ENCODE measurements around the gene ADPRM. TPM values are rescaled to one million over a fixed set of nuclear protein-coding genes. Genes with fewer than 3 reads are reported as not detected.

The ADPRM gene
- total RNA-seq, 1 donor from 2014 or later: 7.9 TPM

DNA sequence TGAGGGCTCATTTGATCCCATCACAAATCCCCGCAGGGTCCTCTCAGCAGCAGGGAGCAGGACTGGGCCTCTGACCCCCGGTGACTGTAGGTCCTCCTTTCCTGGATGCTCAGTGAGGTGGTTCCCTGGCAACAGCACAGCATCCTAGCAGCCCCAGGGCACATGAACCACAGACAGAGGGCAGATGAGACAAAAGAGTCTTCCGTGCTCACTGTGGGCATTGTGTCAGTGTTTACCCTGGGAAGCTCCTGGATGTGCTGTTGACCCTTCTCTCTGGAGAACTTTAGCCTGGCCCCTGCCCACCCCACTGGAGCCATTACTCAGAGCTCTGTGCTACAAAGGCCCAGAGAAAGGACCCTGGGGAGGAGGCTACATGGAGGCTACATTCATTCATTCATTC is 54.2 kb downstream of the ADPRM start:
- H3K27ac Mint-ChIP-seq (ENCODE audit: unreplicated experiment): no peak overlapping the region
- peaks cover 3% of the 10 kb centered on the region for H3K9me3 Mint-ChIP-seq (ENCODE audit: unreplicated experiment)
- no peak for DNase-seq
- TF ChIP-seq, protein P1, sequence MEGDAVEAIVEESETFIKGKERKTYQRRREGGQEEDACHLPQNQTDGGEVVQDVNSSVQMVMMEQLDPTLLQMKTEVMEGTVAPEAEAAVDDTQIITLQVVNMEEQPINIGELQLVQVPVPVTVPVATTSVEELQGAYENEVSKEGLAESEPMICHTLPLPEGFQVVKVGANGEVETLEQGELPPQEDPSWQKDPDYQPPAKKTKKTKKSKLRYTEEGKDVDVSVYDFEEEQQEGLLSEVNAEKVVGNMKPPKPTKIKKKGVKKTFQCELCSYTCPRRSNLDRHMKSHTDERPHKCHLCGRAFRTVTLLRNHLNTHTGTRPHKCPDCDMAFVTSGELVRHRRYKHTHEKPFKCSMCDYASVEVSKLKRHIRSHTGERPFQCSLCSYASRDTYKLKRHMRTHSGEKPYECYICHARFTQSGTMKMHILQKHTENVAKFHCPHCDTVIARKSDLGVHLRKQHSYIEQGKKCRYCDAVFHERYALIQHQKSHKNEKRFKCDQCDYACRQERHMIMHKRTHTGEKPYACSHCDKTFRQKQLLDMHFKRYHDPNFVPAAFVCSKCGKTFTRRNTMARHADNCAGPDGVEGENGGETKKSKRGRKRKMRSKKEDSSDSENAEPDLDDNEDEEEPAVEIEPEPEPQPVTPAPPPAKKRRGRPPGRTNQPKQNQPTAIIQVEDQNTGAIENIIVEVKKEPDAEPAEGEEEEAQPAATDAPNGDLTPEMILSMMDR (IDR thresholded peaks at IDR 0.05; ENCODE audit: partially characterized antibody, unreplicated experiment): no peak
- H3K36me3 Mint-ChIP-seq (ENCODE audit: unreplicated experiment): peaks cover 4% of the 10 kb centered on the region
- no peak overlapping the region for H3K4me3 Mint-ChIP-seq (ENCODE audit: unreplicated experiment)
- H3K27me3 Mint-ChIP-seq (ENCODE audit: unreplicated experiment): peaks cover 4% of the 10 kb centered on the region
- peaks cover 11% of the 10 kb centered on the region for H3K4me1 Mint-ChIP-seq (ENCODE audit: low read depth, unreplicated experiment)

DNA sequence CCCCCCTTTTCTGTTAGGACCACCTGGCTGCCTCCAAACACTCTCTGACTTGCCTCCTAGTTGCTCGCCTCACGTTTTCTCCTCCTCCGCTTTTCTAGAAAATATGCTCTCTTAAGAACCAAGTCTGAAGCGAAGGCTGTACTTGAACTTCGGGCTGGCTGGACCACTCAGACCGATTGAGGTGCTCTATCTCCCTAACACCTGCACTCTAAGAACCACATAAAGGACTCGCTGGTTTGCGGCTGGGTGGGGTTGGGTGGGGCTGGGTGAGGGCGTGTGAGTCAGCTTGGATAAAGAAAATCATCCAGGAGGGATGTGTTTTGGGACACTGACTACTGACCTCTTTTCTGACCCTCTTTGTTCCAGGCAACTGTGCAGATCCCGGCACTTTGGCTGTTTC is 55.3 kb downstream of the ADPRM start:
- Mint-ChIP-seq H3K4me1 (ENCODE audit: low read depth, unreplicated experiment) (peaks cover 11% of the 10 kb centered on the region), H3K27me3 (ENCODE audit: unreplicated experiment) (peaks cover 4% of the 10 kb centered on the region), H3K4me3 (ENCODE audit: unreplicated experiment) (no peak overlapping the region), H3K9me3 (ENCODE audit: unreplicated experiment) (peaks cover 3% of the 10 kb centered on the region), H3K36me3 (ENCODE audit: unreplicated experiment) (peaks cover 4% of the 10 kb centered on the region), H3K27ac (ENCODE audit: unreplicated experiment) (no peak overlapping the region)
- TF ChIP-seq, protein P1 (IDR thresholded peaks at IDR 0.05; ENCODE audit: partially characterized antibody, unreplicated experiment): no peak
- DNase-seq: no peak

DNA sequence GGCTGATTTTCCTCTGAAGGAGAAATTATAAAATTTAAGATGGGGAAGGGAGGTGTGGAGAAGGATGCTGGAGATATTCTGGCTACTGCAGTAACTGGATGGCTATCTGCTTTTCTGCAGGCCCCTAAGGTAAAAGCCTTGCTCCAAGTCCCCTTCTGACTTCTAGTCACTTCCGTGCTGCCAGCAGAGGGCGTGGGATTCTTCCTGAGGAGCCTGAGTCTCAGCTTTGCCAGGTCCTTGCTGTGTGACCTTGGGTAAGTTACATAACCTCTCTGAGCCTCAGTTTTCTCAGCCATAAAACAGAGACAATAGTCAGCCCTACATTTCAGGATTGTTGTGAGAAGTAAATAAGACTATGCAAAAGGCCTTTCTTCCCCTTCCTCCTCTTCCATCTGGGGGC is 56.7 kb downstream of the ADPRM start:
- H3K27me3 Mint-ChIP-seq (ENCODE audit: unreplicated experiment): peaks cover 4% of the 10 kb centered on the region
- TF ChIP-seq, protein P1 (IDR thresholded peaks at IDR 0.05; ENCODE audit: partially characterized antibody, unreplicated experiment): peak; percentile 32
- H3K27ac Mint-ChIP-seq (ENCODE audit: unreplicated experiment): no peak overlapping the region
- H3K4me1 Mint-ChIP-seq (ENCODE audit: low read depth, unreplicated experiment): peaks cover 8% of the 10 kb centered on the region
- peaks cover 3% of the 10 kb centered on the region for H3K9me3 Mint-ChIP-seq (ENCODE audit: unreplicated experiment)
- peaks cover 3% of the 10 kb centered on the region for H3K36me3 Mint-ChIP-seq (ENCODE audit: unreplicated experiment)
- no peak overlapping the region for H3K4me3 Mint-ChIP-seq (ENCODE audit: unreplicated experiment)
- peak; percentile 70 for DNase-seq

DNA sequence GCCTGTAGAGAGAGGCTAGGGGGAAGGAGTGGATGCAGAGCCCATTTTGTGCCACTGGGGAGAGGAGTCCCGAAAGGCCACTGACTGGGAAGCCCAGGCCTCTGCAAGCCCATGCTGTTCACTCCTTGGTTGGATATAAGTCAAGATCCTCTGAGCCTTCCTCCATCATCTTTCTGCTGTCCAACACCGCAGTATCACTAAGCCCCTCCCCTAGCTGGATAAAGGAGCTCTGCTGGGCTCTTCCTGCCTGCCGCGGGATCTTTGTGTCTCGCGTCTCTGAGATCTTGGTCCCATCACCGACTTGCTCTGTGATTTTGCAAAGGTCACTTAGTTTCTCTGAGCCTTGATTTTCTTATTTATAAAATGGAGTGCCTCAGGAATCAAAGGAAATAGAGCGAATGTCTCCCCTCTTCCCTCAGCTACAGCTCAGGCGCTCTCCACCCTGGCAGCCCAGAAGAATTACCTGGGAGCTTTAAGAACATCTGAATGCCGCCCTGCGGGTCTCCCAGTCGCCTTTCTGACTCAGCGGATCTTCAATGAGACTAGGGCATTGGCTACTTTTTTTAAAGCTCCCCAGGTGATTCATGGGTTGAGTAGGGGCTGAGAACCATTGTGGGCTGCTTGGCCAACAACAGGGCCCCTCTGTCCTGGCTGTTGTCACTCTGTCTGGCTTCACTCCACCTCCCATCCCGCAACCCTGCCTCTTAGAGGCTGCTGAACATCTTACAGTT is 57.6 kb downstream of the ADPRM start:
- Mint-ChIP-seq H3K9me3 (ENCODE audit: unreplicated experiment) (peaks cover 2% of the 10 kb centered on the region), H3K27me3 (ENCODE audit: unreplicated experiment) (peaks cover 6% of the 10 kb centered on the region), H3K4me1 (ENCODE audit: low read depth, unreplicated experiment) (peaks cover 5% of the 10 kb centered on the region), H3K36me3 (ENCODE audit: unreplicated experiment) (no peaks in the 10 kb centered on the region), H3K27ac (ENCODE audit: unreplicated experiment) (no peak overlapping the region), H3K4me3 (ENCODE audit: unreplicated experiment) (peak overlapping the region; percentile 14)
- DNase-seq: no peak
- TF ChIP-seq, protein P1 (IDR thresholded peaks at IDR 0.05; ENCODE audit: partially characterized antibody, unreplicated experiment): no peak

DNA sequence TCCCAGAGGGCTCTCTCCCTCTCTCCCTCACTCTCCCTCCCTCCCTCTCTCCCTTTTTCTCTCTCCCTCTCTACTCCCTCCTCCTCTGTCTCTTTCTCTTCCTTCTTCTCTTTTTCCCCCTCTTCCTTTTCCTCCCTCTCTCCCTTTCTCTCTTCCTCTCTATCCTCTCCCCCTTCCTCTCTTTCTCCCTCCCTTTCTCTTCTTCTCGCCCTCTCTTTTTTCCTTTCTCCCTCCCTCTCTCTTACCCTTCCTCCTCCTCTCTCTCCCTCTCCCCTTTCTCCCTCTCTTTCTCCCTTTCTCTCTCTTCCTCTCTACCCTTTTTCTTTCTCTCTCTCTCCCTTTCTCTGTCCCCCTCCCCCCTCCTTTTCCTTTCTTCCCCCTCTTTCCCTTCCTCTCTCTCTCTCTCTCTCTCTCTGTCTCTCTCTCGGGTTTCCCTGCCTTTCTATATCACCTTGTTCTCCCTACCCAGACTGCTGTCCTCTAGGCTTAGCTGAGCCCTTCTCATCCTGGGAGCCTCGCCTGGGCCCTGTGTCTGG is 58.3 kb downstream of the ADPRM start:
- no peak for DNase-seq
- Mint-ChIP-seq H3K27me3 (ENCODE audit: unreplicated experiment) (peaks cover 6% of the 10 kb centered on the region), H3K4me1 (ENCODE audit: low read depth, unreplicated experiment) (peaks cover 5% of the 10 kb centered on the region), H3K27ac (ENCODE audit: unreplicated experiment) (no peak overlapping the region), H3K9me3 (ENCODE audit: unreplicated experiment) (peaks cover 2% of the 10 kb centered on the region), H3K4me3 (ENCODE audit: unreplicated experiment) (no peak overlapping the region), H3K36me3 (ENCODE audit: unreplicated experiment) (no peaks in the 10 kb centered on the region)
- TF ChIP-seq, protein P1 (IDR thresholded peaks at IDR 0.05; ENCODE audit: partially characterized antibody, unreplicated experiment): no peak

All from glutamatergic neuron (in vitro differentiated cells).